K562 (cell line): Measurements from ENCODE around the gene OCEL1.

ENCODE experiments used
- FOSL1 ChIP-seq: fragments of 200-800 bp; sonication (Bioruptor generic); conservative IDR thresholded peaks from 2 replicates; pipeline ENCODE4 v1.6.1; 2016; ENCODE audit warnings: missing genetic modification characterization, missing compliant biosample characterization
- POLR2A ChIP-seq: fragments of 450-650 bp; conservative IDR thresholded peaks from 2 replicates; pipeline ENCODE4 v1.6.1; 2016
- ZNF24 ChIP-seq: fragments of 450-650 bp; IDR thresholded peaks from 2 replicates; pipeline ENCODE4 v1.6.1; 2016

GRCh38 chr19:17216058-17216670 lies 9.9 kb upstream of the OCEL1 start:
- TF ChIP-seq POLR2A (no peak), FOSL1 (tag) (no peak), ZNF24 (no peak)
